Astrocyte of the spinal cord (primary cell): ENCODE measurements around the gene SNX7.

Experiments
- DNase-seq: peaks from one replicate; pipeline ENCODE4 v3.0.0; 2011; ENCODE audit warnings: low read depth, low spot score
- H3K4me3 ChIP-seq: 2 replicates; pipeline ENCODE4 v1.5.1; 2011; ENCODE audit warnings: low read depth, mild to moderate bottlenecking, low read length, moderate library complexity
- CTCF ChIP-seq: IDR thresholded peaks from 2 replicates; pipeline ENCODE4 v1.5.1; 2012; ENCODE audit warnings: low read depth, mild to moderate bottlenecking, low read length, inconsistent platforms
- in situ Hi-C: cut with HindIII; loops from 2 replicates; pipeline ENCODE4 v1.10.0; 2017; ENCODE audit warnings: low sequenced_read_pairs

The SNX7 gene

GRCh38 chr1:98766255-98766654 lies 104.7 kb downstream of the SNX7 start:
- H3K4me3 ChIP-seq, result no peak overlapping the region
- no peak for TF ChIP-seq CTCF
- in situ Hi-C loops, result no loop called here
- DNase-seq, result no peak

GRCh38 chr1:98769162-98769561 lies 107.6 kb downstream of the SNX7 start:
- no peak overlapping the region for H3K4me3 ChIP-seq
- no peak for DNase-seq
- in situ Hi-C loops, result no loop called here

GRCh38 chr1:98781906-98782305 lies 120.4 kb downstream of the SNX7 start:
- no peak for TF ChIP-seq CTCF

More at GRCh38 chr1:98769162-98769561, 107.6 kb downstream of the SNX7 start:
- TF ChIP-seq CTCF, result no peak

GRCh38 chr1:98783821-98784220 lies 122.3 kb downstream of the SNX7 start:
- no peak for TF ChIP-seq CTCF
- no peak for DNase-seq
- in situ Hi-C loops, result no loop called here
- H3K4me3 ChIP-seq, result no peak overlapping the region

More at GRCh38 chr1:98781906-98782305, 120.4 kb downstream of the SNX7 start:
- no peak overlapping the region for H3K4me3 ChIP-seq
- in situ Hi-C loops, result no loop called here
- DNase-seq, result no peak

- no peak for TF ChIP-seq CTCF
- no peak overlapping the region for H3K4me3 ChIP-seq
- no peak for DNase-seq
- in situ Hi-C loops, result no loop called here
Observed at GRCh38 chr1:98791498-98791897, 130.0 kb downstream of the SNX7 start.

- in situ Hi-C loops, result no loop called here
- no peak overlapping the region for H3K4me3 ChIP-seq
- TF ChIP-seq CTCF, result no peak
- no peak for DNase-seq
Observed at GRCh38 chr1:98792123-98792522, 130.6 kb downstream of the SNX7 start.

GRCh38 chr1:98793136-98793535 lies 131.6 kb downstream of the SNX7 start:
- H3K4me3 ChIP-seq, result no peak overlapping the region
- in situ Hi-C loops, result no loop called here
- no peak for DNase-seq

More at GRCh38 chr1:98793136-98793535, 131.6 kb downstream of the SNX7 start:
- no peak for TF ChIP-seq CTCF
